GM10847 (cell line): ENCODE data around the gene OTX1.

Source experiments
- POLR2A ChIP-seq: IDR thresholded peaks from 2 replicates; pipeline ENCODE4 v1.6.1; 2011; ENCODE audit not compliant: insufficient read length; ENCODE audit errors: extremely low read depth

The OTX1 gene

GRCh38 chr2:63071664-63072063, 21.0 kb downstream of the OTX1 start:
- TF ChIP-seq POLR2A: no peak

- TF ChIP-seq POLR2A: no peak
Measured at GRCh38 chr2:63073994-63074393, 23.4 kb downstream of the OTX1 start.

GRCh38 chr2:63078852-63079606, 28.4 kb downstream of the OTX1 start:
- no peak for TF ChIP-seq POLR2A

GRCh38 chr2:63081404-63081803, 30.8 kb downstream of the OTX1 start:
- no peak for TF ChIP-seq POLR2A

- no peak for TF ChIP-seq POLR2A
Measured at GRCh38 chr2:63086687-63087086, 36.1 kb downstream of the OTX1 start.

GRCh38 chr2:63092401-63092800, 41.8 kb downstream of the OTX1 start:
- TF ChIP-seq POLR2A: no peak

- no peak for TF ChIP-seq POLR2A
Measured at GRCh38 chr2:63092857-63093256, 42.2 kb downstream of the OTX1 start.

- no peak for TF ChIP-seq POLR2A
Measured at GRCh38 chr2:63093502-63093901, 42.9 kb downstream of the OTX1 start.

GRCh38 chr2:63096491-63096890, 45.9 kb downstream of the OTX1 start:
- TF ChIP-seq POLR2A: no peak

GRCh38 chr2:63099032-63099431, 48.4 kb downstream of the OTX1 start:
- no peak for TF ChIP-seq POLR2A

- TF ChIP-seq POLR2A: no peak
Measured at GRCh38 chr2:63101954-63102353, 51.3 kb downstream of the OTX1 start.

GRCh38 chr2:63104482-63104881, 53.9 kb downstream of the OTX1 start:
- no peak for TF ChIP-seq POLR2A
